Measurements from ENCODE around the gene HMX1. TPM values are rescaled to one million over a fixed set of nuclear protein-coding genes. Genes with fewer than 3 reads are reported as not detected.

The HMX1 gene
- total RNA-seq, 1 donor from 2014 or later: not detected

DNA sequence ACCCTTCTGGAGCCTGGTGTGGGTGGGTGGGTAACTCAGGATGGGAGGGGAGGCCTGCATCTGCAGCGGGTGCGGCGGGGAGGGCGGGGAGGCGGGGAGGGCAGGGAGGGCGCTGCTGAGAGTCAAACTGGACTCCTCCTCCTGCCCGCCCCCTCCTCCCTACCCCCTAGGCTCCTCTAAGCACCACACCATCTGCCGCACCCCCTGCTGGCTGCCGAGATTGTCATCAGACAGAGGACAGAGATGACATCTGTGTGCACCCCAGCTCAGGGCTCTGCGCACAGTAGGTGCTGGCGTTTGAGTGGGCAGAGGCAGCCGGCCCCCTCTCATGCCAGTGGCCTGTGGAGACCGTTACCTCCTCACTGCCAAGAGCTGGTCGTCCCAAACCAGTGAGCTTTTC, 10.6 kb upstream of the HMX1 start:
- intact Hi-C loops (cut with micrococcal nuclease): no loop called here
- Histone ChIP-seq H3K4me1 (no peaks in the 10 kb centered on the region), H3K27me3 (ENCODE audit: low read depth) (peaks cover 97% of the 10 kb centered on the region), H3K9me3 (replicated peaks) (peaks cover 5% of the 10 kb centered on the region), H3K4me3 (no peak overlapping the region), H3K27ac (replicated peaks) (no peak overlapping the region), H3K36me3 (no peaks in the 10 kb centered on the region)
- no peak for TF ChIP-seq CTCF (IDR thresholded peaks at IDR 0.05; ENCODE audit: borderline replicate concordance)
- DNase-seq: no peak

GRCh38 chr4:8880851-8881250, 9.2 kb upstream of the HMX1 start:
- TF ChIP-seq CTCF (IDR thresholded peaks at IDR 0.05; ENCODE audit: borderline replicate concordance): no peak
- intact Hi-C loops (cut with micrococcal nuclease): no loop called here
- H3K4me3 ChIP-seq: no peak overlapping the region
- H3K9me3 ChIP-seq (replicated peaks): no peaks in the 10 kb centered on the region
- peaks cover 97% of the 10 kb centered on the region for H3K27me3 ChIP-seq (ENCODE audit: low read depth)
- no peaks in the 10 kb centered on the region for H3K4me1 ChIP-seq
- DNase-seq: no peak
- H3K27ac ChIP-seq (replicated peaks): no peak overlapping the region
- no peaks in the 10 kb centered on the region for H3K36me3 ChIP-seq

DNA sequence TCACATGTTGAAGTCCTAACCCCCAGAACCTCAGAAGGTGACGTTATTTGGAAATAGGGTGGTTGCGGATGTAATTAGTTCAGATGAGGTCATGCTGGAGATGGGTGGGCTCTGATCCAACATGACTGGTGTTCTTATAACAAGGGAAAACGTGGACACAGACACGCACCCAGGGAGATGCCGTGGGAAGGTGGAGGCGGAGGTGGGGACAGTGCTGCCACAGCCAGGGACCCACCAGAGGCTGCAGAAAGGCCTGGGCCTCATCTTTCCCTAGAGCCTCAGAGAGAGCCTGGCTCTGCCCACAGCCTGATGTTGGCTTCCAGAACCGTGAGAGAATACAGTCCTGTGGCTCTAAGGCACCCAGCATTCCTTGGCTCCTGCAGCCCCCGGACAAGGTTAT, 7.9 kb upstream of the HMX1 start:
- H3K9me3 ChIP-seq (replicated peaks): no peaks in the 10 kb centered on the region
- intact Hi-C loops (cut with micrococcal nuclease): no loop called here
- no peak overlapping the region for H3K27ac ChIP-seq (replicated peaks)
- H3K4me1 ChIP-seq: no peaks in the 10 kb centered on the region
- no peak overlapping the region for H3K4me3 ChIP-seq
- no peak for TF ChIP-seq CTCF (IDR thresholded peaks at IDR 0.05; ENCODE audit: borderline replicate concordance)
- H3K27me3 ChIP-seq (ENCODE audit: low read depth): peaks cover 97% of the 10 kb centered on the region
- no peaks in the 10 kb centered on the region for H3K36me3 ChIP-seq
- DNase-seq: no peak

- Histone ChIP-seq H3K4me1 (no peaks in the 10 kb centered on the region), H3K9me3 (replicated peaks) (no peaks in the 10 kb centered on the region), H3K27ac (replicated peaks) (no peak overlapping the region), H3K27me3 (ENCODE audit: low read depth) (peaks cover 97% of the 10 kb centered on the region), H3K36me3 (no peaks in the 10 kb centered on the region), H3K4me3 (no peak overlapping the region)
- intact Hi-C loops (cut with micrococcal nuclease): no loop called here
- DNase-seq: no peak
- TF ChIP-seq CTCF (IDR thresholded peaks at IDR 0.05; ENCODE audit: borderline replicate concordance): no peak
Observed at GRCh38 chr4:8878421-8878820, 6.8 kb upstream of the HMX1 start.

DNA sequence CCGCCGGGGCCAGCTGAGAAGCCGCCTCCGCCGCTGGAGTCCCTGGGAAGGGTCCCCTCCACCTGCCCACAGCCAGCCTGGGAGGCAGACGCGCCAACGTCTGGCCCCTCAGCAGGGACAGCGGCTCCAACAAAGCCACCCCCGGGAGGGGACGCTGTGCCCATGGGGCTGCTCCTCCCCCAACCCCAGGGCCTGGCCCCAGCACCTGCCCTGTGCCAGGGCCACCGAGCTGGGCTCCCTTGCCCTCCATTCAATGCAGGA, 6.1 kb upstream of the HMX1 start:
- Histone ChIP-seq H3K27ac (replicated peaks) (no peak overlapping the region), H3K4me1 (peaks cover 1% of the 10 kb centered on the region), H3K27me3 (ENCODE audit: low read depth) (peaks cover 97% of the 10 kb centered on the region), H3K36me3 (no peaks in the 10 kb centered on the region), H3K9me3 (replicated peaks) (no peaks in the 10 kb centered on the region), H3K4me3 (no peak overlapping the region)
- no peak for TF ChIP-seq CTCF (IDR thresholded peaks at IDR 0.05; ENCODE audit: borderline replicate concordance)
- DNase-seq: no peak
- intact Hi-C loops (cut with micrococcal nuclease): no loop called here
